WTC11 (cell line): Measurements from ENCODE around the gene CD44. TPM values are rescaled to one million over a fixed set of nuclear protein-coding genes. Genes with fewer than 3 reads are reported as not detected.

ENCODE experiments used
- ATAC-seq: fragments of 200-7000 bp; cut with Tn5 transposase; 2 replicates; pipeline ENCODE4 v1.10.0; 2021; ENCODE audit warnings: mild to moderate bottlenecking, moderate library complexity
- CTCF ChIA-PET: fragments of 300-600 bp; sonication (Branson Sonifier 250); formaldehyde crosslinking; loops from one replicate; lab custom pipeline; 2021; ENCODE audit warnings: antibody characterized with exemption; lab: Charles Lee
- POLR2A ChIA-PET: fragments of 350-600 bp; sonication (Branson Sonifier 250); formaldehyde crosslinking; loops from one replicate; lab custom pipeline; 2021; ENCODE audit warnings: antibody characterized with exemption; lab: Charles Lee
- DNase-seq: peaks from one replicate; pipeline ENCODE4 v3.0.0; 2021; ENCODE audit warnings: low spot score
- H3K27ac Mint-ChIP-seq: 2 replicates; pipeline ENCODE4 v1.8.0; 2021; ENCODE audit warnings: mixed read lengths
- H3K27me3 Mint-ChIP-seq: 2 replicates; pipeline ENCODE4 v1.8.0; 2021; ENCODE audit warnings: low read depth, mild to moderate bottlenecking, moderate library complexity, mixed read lengths
- H3K36me3 Mint-ChIP-seq: 2 replicates; pipeline ENCODE4 v1.8.0; 2021; ENCODE audit warnings: mixed read lengths
- H3K4me1 Mint-ChIP-seq: 2 replicates; pipeline ENCODE4 v1.8.0; 2022; ENCODE audit warnings: mixed read lengths
- H3K4me3 Mint-ChIP-seq: 2 replicates; pipeline ENCODE4 v1.8.0; 2021; ENCODE audit warnings: mild to moderate bottlenecking, moderate library complexity, mixed read lengths
- H3K9me3 Mint-ChIP-seq: 2 replicates; pipeline ENCODE4 v1.8.0; 2021; ENCODE audit warnings: mixed read lengths
- ATF2 ChIP-seq: sonication (generic); formaldehyde crosslinking; IDR thresholded peaks from 2 replicates; pipeline ENCODE4 v1.8.1; 2022; ENCODE audit warnings: low read depth, missing genetic modification reagents, borderline replicate concordance
- E2F1 ChIP-seq: sonication (generic); formaldehyde crosslinking; IDR thresholded peaks from 2 replicates; pipeline ENCODE4 v1.8.0; 2022; ENCODE audit warnings: mild to moderate bottlenecking, missing genetic modification reagents
- EMX1 ChIP-seq: fragments of 250-450 bp; sonication (Bioruptor Pico); IDR thresholded peaks from 2 replicates; pipeline ENCODE4 v1.8.0; 2021; ENCODE audit warnings: mild to moderate bottlenecking
- ESRRA ChIP-seq: sonication (generic); formaldehyde crosslinking; IDR thresholded peaks from 2 replicates; pipeline ENCODE4 v1.8.1; 2022; ENCODE audit warnings: mild to moderate bottlenecking, missing genetic modification reagents, borderline replicate concordance
- FOXP4 ChIP-seq: sonication (generic); formaldehyde crosslinking; IDR thresholded peaks from 2 replicates; pipeline ENCODE4 v1.8.0; 2022; ENCODE audit warnings: mild to moderate bottlenecking, missing genetic modification reagents
- GABPB1 ChIP-seq: sonication (generic); formaldehyde crosslinking; IDR thresholded peaks from 2 replicates; pipeline ENCODE4 v1.8.1; 2023; ENCODE audit warnings: mild to moderate bottlenecking, missing genetic modification reagents
- HMGA2 ChIP-seq: fragments of 250-450 bp; sonication (Bioruptor Pico); IDR thresholded peaks from 2 replicates; pipeline ENCODE4 v1.4.0; 2021; ENCODE audit warnings: mild to moderate bottlenecking, moderate library complexity
- IRF2 ChIP-seq: sonication (generic); formaldehyde crosslinking; IDR thresholded peaks from 2 replicates; pipeline ENCODE4 v1.8.0; 2022; ENCODE audit warnings: low read depth, missing genetic modification reagents, borderline replicate concordance
- JAZF1 ChIP-seq: fragments of 250-450 bp; sonication (Bioruptor Pico); IDR thresholded peaks from 2 replicates; pipeline ENCODE4 v1.9.0; 2021; ENCODE audit warnings: moderate library complexity, mild to moderate bottlenecking, inconsistent platforms
- JUN ChIP-seq: sonication (generic); formaldehyde crosslinking; IDR thresholded peaks from 2 replicates; pipeline ENCODE4 v1.8.0; 2023; ENCODE audit warnings: mild to moderate bottlenecking, missing genetic modification reagents
- KAT7 ChIP-seq: sonication (generic); formaldehyde crosslinking; IDR thresholded peaks from 2 replicates; pipeline ENCODE4 v1.8.1; 2023; ENCODE audit warnings: missing genetic modification reagents, mild to moderate bottlenecking, borderline replicate concordance
- NFE2L1 ChIP-seq: sonication (generic); formaldehyde crosslinking; IDR thresholded peaks from 2 replicates; pipeline ENCODE4 v1.8.1; 2023; ENCODE audit warnings: missing genetic modification reagents
- NR2C2 ChIP-seq: sonication (generic); formaldehyde crosslinking; IDR thresholded peaks from 2 replicates; pipeline ENCODE4 v1.8.0; 2022; ENCODE audit warnings: mild to moderate bottlenecking, missing genetic modification reagents
- SMAD3 ChIP-seq: sonication (generic); formaldehyde crosslinking; IDR thresholded peaks from 2 replicates; pipeline ENCODE4 v1.8.0; 2022; ENCODE audit warnings: missing genetic modification reagents, mild to moderate bottlenecking, borderline replicate concordance
- SOX15 ChIP-seq: fragments of 250-450 bp; sonication (Bioruptor Pico); IDR thresholded peaks from 2 replicates; pipeline ENCODE4 v1.9.0; 2021; ENCODE audit warnings: mild to moderate bottlenecking
- TCF7 ChIP-seq: sonication (generic); formaldehyde crosslinking; IDR thresholded peaks from 2 replicates; pipeline ENCODE4 v1.8.0; 2022; ENCODE audit warnings: mild to moderate bottlenecking, low read depth, missing genetic modification reagents, moderate library complexity
- TEAD1 ChIP-seq: sonication (generic); formaldehyde crosslinking; IDR thresholded peaks from 2 replicates; pipeline ENCODE4 v1.8.0; 2022; ENCODE audit warnings: mild to moderate bottlenecking, missing genetic modification reagents
- USF1 ChIP-seq: sonication (generic); formaldehyde crosslinking; IDR thresholded peaks from 2 replicates; pipeline ENCODE4 v1.8.0; 2022; ENCODE audit warnings: mild to moderate bottlenecking, missing genetic modification reagents
- USF2 ChIP-seq: sonication (generic); formaldehyde crosslinking; IDR thresholded peaks from 2 replicates; pipeline ENCODE4 v1.8.1; 2023; ENCODE audit warnings: mild to moderate bottlenecking, missing genetic modification reagents, moderate library complexity
- ZMAT4 ChIP-seq: fragments of 250-450 bp; sonication (Bioruptor Pico); IDR thresholded peaks from 2 replicates; pipeline ENCODE4 v1.9.0; 2021; ENCODE audit warnings: mild to moderate bottlenecking
- ZNF232 ChIP-seq: sonication (generic); formaldehyde crosslinking; IDR thresholded peaks from 2 replicates; pipeline ENCODE4 v1.8.0; 2022; ENCODE audit warnings: mild to moderate bottlenecking, missing genetic modification reagents
- ZNF416 ChIP-seq: fragments of 250-450 bp; sonication (Bioruptor Pico); IDR thresholded peaks from 2 replicates; pipeline ENCODE4 v1.9.0; 2021; ENCODE audit warnings: mild to moderate bottlenecking, inconsistent platforms
- ZNF423 ChIP-seq: fragments of 250-450 bp; sonication (Bioruptor Pico); IDR thresholded peaks from 2 replicates; pipeline ENCODE4 v2.1.2; 2022; ENCODE audit warnings: mild to moderate bottlenecking, moderate library complexity
- ZNF512 ChIP-seq: sonication (generic); formaldehyde crosslinking; IDR thresholded peaks from 2 replicates; pipeline ENCODE4 v1.8.1; 2022; ENCODE audit warnings: missing genetic modification reagents, borderline replicate concordance
- ZSCAN18 ChIP-seq: fragments of 250-450 bp; sonication (Bioruptor Pico); IDR thresholded peaks from 2 replicates; pipeline ENCODE4 v2.1.2; 2022; ENCODE audit warnings: mild to moderate bottlenecking, moderate library complexity
- total RNA-seq: library from RNA; stranded (reverse); gene quantifications from 3 replicates; pipeline ENCODE4 v1.2.3, GENCODE V29; 2021

CD44 gene
- total RNA-seq, 1 experiment from 2014 or later: 12.0 TPM

- Mint-ChIP-seq H3K9me3 (0 out of 2 replicates have a peak, but pooled peaks cover 4% of the 10 kb centered on the region), H3K4me3 (no peak overlapping the region), H3K27me3 (no peaks in the 10 kb centered on the region; the same call in 1 of the 2 replicates), H3K27ac (no peak overlapping the region), H3K4me1 (peaks cover 15% of the 10 kb centered on the region), H3K36me3 (no peaks in the 10 kb centered on the region)
- DNase-seq: no peak
- ChIA-PET POLR2A (no interaction called here), CTCF (no interaction called here)
- no peak for TF ChIP-seq KAT7 (CRISPR knock-in tag)
- no peak for TF ChIP-seq ZSCAN18 (CRISPR knock-in tag)
- no peak for TF ChIP-seq NFE2L1 (CRISPR knock-in tag)
- TF ChIP-seq ESRRA: no peak
- no peak for TF ChIP-seq SMAD3 (CRISPR knock-in tag)
- TF ChIP-seq USF2: no peak
- TF ChIP-seq SOX15 (CRISPR knock-in tag): no peak
- TF ChIP-seq ZNF512 (CRISPR knock-in tag): no peak
- no peak for TF ChIP-seq ZNF232 (CRISPR knock-in tag)
- no peak for TF ChIP-seq JUN
- TF ChIP-seq ZMAT4 (CRISPR knock-in tag): no peak
- no peak for TF ChIP-seq ZNF416 (CRISPR knock-in tag)
- no peak for TF ChIP-seq ZNF423
- TF ChIP-seq EMX1 (CRISPR knock-in tag): no peak
- no peak for TF ChIP-seq GABPB1 (CRISPR knock-in tag)
- ATAC-seq: no peak
Measured at GRCh38 chr11:35270342-35270741, 131.4 kb downstream of the CD44 start.

GRCh38 chr11:35271031-35271430 lies 132.1 kb downstream of the CD44 start:
- DNase-seq (no peak), ATAC-seq (no peak)
- Mint-ChIP-seq H3K4me3 (no peak overlapping the region), H3K27ac (no peak overlapping the region), H3K27me3 (no peaks in the 10 kb centered on the region; the same call in 1 of the 2 replicates), H3K4me1 (peaks cover 19% of the 10 kb centered on the region), H3K9me3 (0 out of 2 replicates have a peak, but pooled peaks cover 4% of the 10 kb centered on the region), H3K36me3 (no peaks in the 10 kb centered on the region)
- ChIA-PET CTCF (no interaction called here), POLR2A (no interaction called here)
- TF ChIP-seq E2F1 (CRISPR knock-in tag) (no peak), JAZF1 (CRISPR knock-in tag) (no peak), TEAD1 (CRISPR knock-in tag) (no peak), SMAD3 (CRISPR knock-in tag) (no peak), NR2C2 (CRISPR knock-in tag) (no peak), HMGA2 (CRISPR knock-in tag) (no peak), FOXP4 (CRISPR knock-in tag) (no peak), IRF2 (CRISPR knock-in tag) (no peak), TCF7 (CRISPR knock-in tag) (no peak), ATF2 (CRISPR knock-in tag) (no peak), USF1 (CRISPR knock-in tag) (no peak)
